Endothelial cell of umbilical vein (primary cell): ENCODE data around the gene AP5Z1. TPM values are rescaled to one million over a fixed set of nuclear protein-coding genes. Genes with fewer than 3 reads are reported as not detected.

Source experiments
- BruUV-seq: library from RNA; stranded (reverse); fragments of 400-500 nt; replicated peaks from 2 replicates; lab custom pipeline; 2021; lab: Mats Ljungman, UMichigan
- CTCF ChIA-PET: fragments of 300-600, 350-600 bp; sonication (Branson Sonifier 250); formaldehyde crosslinking; loops from one replicate; lab custom pipeline; 2021; ENCODE audit warnings: antibody characterized with exemption, inconsistent platforms; lab: Charles Lee
- POLR2A ChIA-PET: fragments of 300-600, 350-600 bp; sonication (Branson Sonifier 250); formaldehyde crosslinking; loops from one replicate; lab custom pipeline; 2021; ENCODE audit warnings: antibody characterized with exemption, inconsistent platforms; lab: Charles Lee
- DNase-seq: peaks from one replicate; pipeline ENCODE4 v3.0.0-alpha.2; 2011; ENCODE audit warnings: low read depth, low spot score
- FAIRE-seq: peaks from 2 replicates; lab custom pipeline; 2011; peaks lifted over from hg19 to GRCh38; lab: Jason Lieb, UNC
- H2AFZ ChIP-seq: 2 replicates; pipeline ENCODE4 v1.6.0; 2012; ENCODE audit warnings: low read depth, low read length, control low read depth, inconsistent platforms
- H3K27ac ChIP-seq: 2 replicates; pipeline ENCODE4 v1.5.1; 2011; ENCODE audit warnings: low read depth, mild to moderate bottlenecking, control low read depth, low read length, moderate library complexity; ENCODE audit not compliant: insufficient read depth
- H3K27me3 ChIP-seq, 2 experiments: 2 replicates each; pipeline versions ENCODE4 v1.6.0 to v1.6.1; 2011; ENCODE audit warnings: low read length in 2 of 2, mixed read lengths in 1 of 2; ENCODE audit not compliant: control insufficient read depth in 2 of 2, insufficient read depth in 2 of 2
- H3K36me3 ChIP-seq, 2 experiments: 2 replicates in 1 of 2; 3 replicates in 1 of 2; pipeline ENCODE4 v1.5.1; 2011; ENCODE audit warnings: low read length in 2 of 2, mild to moderate bottlenecking in 1 of 2, moderate library complexity in 1 of 2; ENCODE audit not compliant: control insufficient read depth in 2 of 2, insufficient read depth in 2 of 2; ENCODE audit errors: extremely low read depth in 1 of 2
- H3K4me1 ChIP-seq: 3 replicates; pipeline ENCODE4 v1.5.1; 2011; ENCODE audit warnings: mild to moderate bottlenecking, low read length; ENCODE audit not compliant: control insufficient read depth, insufficient read depth; ENCODE audit errors: extremely low read depth
- H3K4me2 ChIP-seq: 2 replicates; pipeline ENCODE4 v1.6.1; 2011; ENCODE audit warnings: low read length, control low read depth, mixed read lengths; ENCODE audit not compliant: insufficient read depth
- H3K4me3 ChIP-seq, 3 experiments: fragments of 200-600 bp in 1 of 3; sonication (generic), shearing (Covaris generic) in 1 of 3; replicated peaks in 1 of 3; 2 replicates each; pipeline ENCODE4 v1.5.1; 2011 to 2016; ENCODE audit warnings: control low read depth in 3 of 3, low read length in 3 of 3, mild to moderate bottlenecking in 2 of 3, inconsistent platforms in 1 of 3, low read depth in 1 of 3, moderate library complexity in 1 of 3; ENCODE audit not compliant: insufficient read depth in 1 of 3
- H3K79me2 ChIP-seq: 2 replicates; pipeline ENCODE4 v1.6.0; 2012; ENCODE audit warnings: low read length, inconsistent platforms; ENCODE audit not compliant: control insufficient read depth, insufficient read depth
- H3K9ac ChIP-seq: replicated peaks from 2 replicates; pipeline ENCODE3; 2011; ENCODE audit warnings: low read length, control low read depth; ENCODE audit not compliant: insufficient read depth; ENCODE audit errors: extremely low read depth
- H3K9me1 ChIP-seq: replicated peaks from 3 replicates; pipeline ENCODE4 v1.6.0; 2011; ENCODE audit warnings: mild to moderate bottlenecking, low read length; ENCODE audit not compliant: control insufficient read depth, insufficient read depth; ENCODE audit errors: extremely low read depth
- H3K9me3 ChIP-seq: replicated peaks from 2 replicates; pipeline ENCODE4 v1.5.1; 2012; ENCODE audit warnings: low read length, inconsistent platforms; ENCODE audit not compliant: control insufficient read depth, insufficient read depth
- H4K20me1 ChIP-seq: replicated peaks from 2 replicates; pipeline ENCODE3; 2011; ENCODE audit warnings: mild to moderate bottlenecking, low read length; ENCODE audit not compliant: control insufficient read depth, insufficient read depth; ENCODE audit errors: extremely low read depth
- FOS ChIP-seq: IDR thresholded peaks from 2 replicates; pipeline ENCODE4 v1.6.1; 2011; ENCODE audit warnings: mild to moderate bottlenecking, low read length, moderate library complexity, borderline replicate concordance; ENCODE audit not compliant: insufficient read depth
- JUN ChIP-seq: IDR thresholded peaks from 2 replicates; pipeline ENCODE4 v1.6.1; 2011; ENCODE audit warnings: borderline replicate concordance, low read depth; ENCODE audit not compliant: insufficient read length, insufficient read depth
- POLR2AphosphoS5 ChIP-seq: IDR thresholded peaks from 2 replicates; pipeline ENCODE4 v1.6.1; 2012; ENCODE audit warnings: low read depth, mild to moderate bottlenecking, control low read depth, low read length, moderate library complexity; ENCODE audit not compliant: insufficient read depth
- dilution Hi-C: fragments of 300-500 bp; cut with MboI; formaldehyde crosslinking; loops from one replicate; pipeline ENCODE4 v1.15.0; 2019; ENCODE audit warnings: low sequenced_read_pairs; ENCODE audit not compliant: extremely low pct_ligation_motif_present
- intact Hi-C: fragments of 100-400 bp; cut with micrococcal nuclease; formaldehyde crosslinking; loops from one replicate; pipeline ENCODE4 v1.10.0; 2022
- polyA plus RNA-seq, 4 experiments: library from polyadenylated mRNA; depleted of rRNA in 3 of 4; stranded (reverse) in 3 of 4; unstranded in 1 of 4; fragments of >200 nt; gene quantifications; 2 replicates each; pipeline versions ENCODE4 v1.2.1 to v1.2.3, GENCODE V29; 2011 to 2012; ENCODE audit warnings: missing spikeins in 1 of 4
- total RNA-seq: library from RNA; stranded (reverse); gene quantifications from 2 replicates; pipeline ENCODE4 v1.2.3, GENCODE V29; 2021
- TF ChIP-seq, protein P1 (sequence below): IDR thresholded peaks from 2 replicates; pipeline ENCODE4 v1.6.1; 2011; ENCODE audit not compliant: insufficient read depth, insufficient read length
- TF ChIP-seq, protein P2 (sequence below), 2 donors: IDR thresholded peaks; 1 replicate in 1 of 2; 2 replicates in 1 of 2; pipeline ENCODE4 v1.5.1; 2011; ENCODE audit warnings: low read length in 2 of 2, mild to moderate bottlenecking in 2 of 2, moderate library complexity in 2 of 2, control low read depth in 1 of 2, inconsistent platforms in 1 of 2, low read depth in 1 of 2; ENCODE audit not compliant: insufficient read depth in 1 of 2; ENCODE audit errors: extremely low read depth in 1 of 2

Gene AP5Z1
- total and polyA plus RNA-seq, 2 donors (not counting 3 experiments of a cell fraction or from before 2014, with no cell fraction given), result 53.7 to 58.9 TPM

DNA sequence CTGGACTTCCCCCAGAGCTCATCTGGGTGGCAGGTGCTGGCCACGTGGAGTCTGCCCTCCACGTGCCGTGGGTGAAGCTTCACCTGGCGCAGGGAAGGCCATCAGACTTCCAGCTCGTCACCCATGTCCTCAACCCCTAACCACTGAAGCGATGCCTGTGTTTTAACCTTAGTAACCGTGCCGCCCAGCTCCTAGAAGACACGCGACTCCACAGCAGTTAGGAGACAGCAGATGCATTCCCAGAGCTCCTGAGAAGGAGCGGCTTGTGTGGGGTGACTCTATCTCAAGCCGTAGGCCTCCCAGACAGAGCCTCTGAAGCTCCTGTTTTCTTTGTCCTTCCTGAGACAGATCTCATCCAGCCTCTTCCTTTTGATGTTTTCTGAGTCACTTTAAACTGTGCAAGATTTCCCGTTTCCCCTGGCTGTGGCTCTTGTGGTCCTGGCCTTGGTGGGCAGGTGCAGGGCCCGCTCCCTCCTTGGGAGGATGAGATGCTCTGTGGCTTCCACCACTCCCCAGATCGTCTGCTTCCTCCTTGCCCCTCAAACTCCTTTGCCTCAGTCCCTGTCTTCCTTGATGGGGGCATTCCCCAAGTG is 41.4 kb upstream of the AP5Z1 start:
- POLR2A ChIA-PET, result no interaction called here
- DNase-seq (no peak), FAIRE-seq (no peak)
- Histone ChIP-seq H3K4me3 (no peak overlapping the region), H3K27me3 (no peaks in the 10 kb centered on the region), H3K4me2 (no peak overlapping the region), H3K4me1 (peaks cover 8% of the 10 kb centered on the region), H2AFZ (no peak overlapping the region), H3K79me2 (peaks cover 59% of the 10 kb centered on the region), H3K27ac (no peak overlapping the region), H3K9me1 (no peaks in the 10 kb centered on the region), H3K9me3 (no peaks in the 10 kb centered on the region), H3K9ac (no peak overlapping the region), H3K36me3 (peaks cover 0 to 2% of the 10 kb centered on the region in 2 experiments), H4K20me1 (no peaks in the 10 kb centered on the region)
- CTCF ChIA-PET, result interaction anchor here (1.2 to 1.6 kb wide), 2 partner anchors 9 to 33 kb away, joined by 5 read pairs; no protein-coding TSS in a partner anchor
- dilution Hi-C loops, result no loop called here
- intact Hi-C loops, result no loop called here
- TF ChIP-seq POLR2AphosphoS5, result no peak
- TF ChIP-seq FOS, result no peak
- TF ChIP-seq, protein P1, sequence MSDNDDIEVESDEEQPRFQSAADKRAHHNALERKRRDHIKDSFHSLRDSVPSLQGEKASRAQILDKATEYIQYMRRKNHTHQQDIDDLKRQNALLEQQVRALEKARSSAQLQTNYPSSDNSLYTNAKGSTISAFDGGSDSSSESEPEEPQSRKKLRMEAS, result no peak
- TF ChIP-seq, protein P2, sequence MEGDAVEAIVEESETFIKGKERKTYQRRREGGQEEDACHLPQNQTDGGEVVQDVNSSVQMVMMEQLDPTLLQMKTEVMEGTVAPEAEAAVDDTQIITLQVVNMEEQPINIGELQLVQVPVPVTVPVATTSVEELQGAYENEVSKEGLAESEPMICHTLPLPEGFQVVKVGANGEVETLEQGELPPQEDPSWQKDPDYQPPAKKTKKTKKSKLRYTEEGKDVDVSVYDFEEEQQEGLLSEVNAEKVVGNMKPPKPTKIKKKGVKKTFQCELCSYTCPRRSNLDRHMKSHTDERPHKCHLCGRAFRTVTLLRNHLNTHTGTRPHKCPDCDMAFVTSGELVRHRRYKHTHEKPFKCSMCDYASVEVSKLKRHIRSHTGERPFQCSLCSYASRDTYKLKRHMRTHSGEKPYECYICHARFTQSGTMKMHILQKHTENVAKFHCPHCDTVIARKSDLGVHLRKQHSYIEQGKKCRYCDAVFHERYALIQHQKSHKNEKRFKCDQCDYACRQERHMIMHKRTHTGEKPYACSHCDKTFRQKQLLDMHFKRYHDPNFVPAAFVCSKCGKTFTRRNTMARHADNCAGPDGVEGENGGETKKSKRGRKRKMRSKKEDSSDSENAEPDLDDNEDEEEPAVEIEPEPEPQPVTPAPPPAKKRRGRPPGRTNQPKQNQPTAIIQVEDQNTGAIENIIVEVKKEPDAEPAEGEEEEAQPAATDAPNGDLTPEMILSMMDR (IDR thresholded peaks at IDR 0.05; ENCODE audit: extremely low read depth in 1 of 2, insufficient read depth in 1 of 2, low read depth in 1 of 2, low read length in 2 of 2), result no peak
- TF ChIP-seq JUN, result no peak
- BruUV-seq, result no TSS peak
